CD4-positive, alpha-beta T cell treated with Interferon alpha-2 for 1 hour (primary cell): ENCODE measurements around the gene LCMT1.
A peak's percentile ranks its signal among the peaks of the same experiment; 100 is the strongest.
"Not testable (repeated sequence)": the region's sequence is repeated elsewhere in the genome, so short reads cannot be mapped to it uniquely, and the experiment has no call there.

ENCODE experiments used
- DNase-seq, 2 donors: peaks; one replicate each; pipeline ENCODE4 v3.0.0-alpha.2; 2020 to 2022

Gene LCMT1

DNA sequence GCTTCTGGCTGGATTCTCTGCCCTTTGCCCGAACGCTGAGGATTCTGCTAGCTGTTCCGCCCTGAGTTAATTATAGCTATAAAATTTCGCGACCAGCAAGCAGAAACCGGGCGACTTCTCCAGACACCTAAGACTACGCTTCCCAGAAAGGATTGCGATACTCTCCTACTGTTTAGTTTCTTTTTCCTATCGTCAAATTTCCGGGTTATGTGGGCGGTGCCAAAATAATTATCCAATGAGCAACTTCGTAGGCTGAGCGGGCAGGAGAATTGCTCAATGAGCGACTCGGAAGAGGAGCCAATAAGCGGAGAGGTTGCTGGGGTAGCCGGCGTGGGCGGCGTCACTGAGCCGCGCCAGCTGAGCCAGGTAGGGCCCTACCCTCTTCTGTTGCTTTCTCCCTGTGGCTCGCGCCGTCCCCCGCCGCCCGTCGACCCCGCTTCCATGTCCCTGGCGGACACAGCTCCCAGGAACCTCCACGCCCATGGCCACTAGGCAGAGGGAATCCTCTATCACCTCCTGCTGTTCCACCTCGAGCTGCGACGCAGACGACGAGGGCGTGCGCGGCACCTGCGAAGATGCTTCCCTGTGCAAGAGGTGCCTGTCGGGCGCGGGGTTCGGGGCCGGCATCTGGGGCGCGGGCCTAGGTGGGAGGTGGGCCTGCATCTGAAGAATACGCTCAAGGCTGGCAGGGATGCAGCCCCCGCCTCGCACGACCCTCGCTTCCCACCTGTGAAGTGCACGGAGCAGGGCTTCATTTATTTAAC lies at the start of gene LCMT1:
TSS of gene LCMT1 (plus strand) at position 340 of the 764 bp plus-strand sequence. CDS start at position 482, 142 bp downstream.
- DNase-seq, result peak; percentile 95 to 98

DNA sequence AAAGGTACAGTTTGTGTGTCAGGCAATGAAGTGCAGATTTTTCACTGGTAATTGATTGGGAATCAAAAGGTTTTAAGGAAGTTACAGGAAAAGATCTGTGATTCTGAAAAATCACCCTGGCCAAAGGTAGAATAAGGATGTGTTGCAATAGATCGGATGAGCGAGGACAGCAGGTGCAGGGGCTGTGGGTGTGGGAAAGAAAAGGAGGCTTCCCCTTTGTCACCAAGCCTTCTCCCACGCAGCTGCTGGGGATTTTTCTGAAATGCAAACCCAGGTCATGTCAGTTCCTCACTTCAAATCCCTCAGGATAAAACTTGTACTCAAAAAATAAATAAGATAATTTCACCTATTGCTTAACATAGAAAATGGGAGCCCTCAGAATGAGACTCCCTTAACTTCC lies 48.4 kb upstream of the LCMT1 start:
- no peak for DNase-seq

DNA sequence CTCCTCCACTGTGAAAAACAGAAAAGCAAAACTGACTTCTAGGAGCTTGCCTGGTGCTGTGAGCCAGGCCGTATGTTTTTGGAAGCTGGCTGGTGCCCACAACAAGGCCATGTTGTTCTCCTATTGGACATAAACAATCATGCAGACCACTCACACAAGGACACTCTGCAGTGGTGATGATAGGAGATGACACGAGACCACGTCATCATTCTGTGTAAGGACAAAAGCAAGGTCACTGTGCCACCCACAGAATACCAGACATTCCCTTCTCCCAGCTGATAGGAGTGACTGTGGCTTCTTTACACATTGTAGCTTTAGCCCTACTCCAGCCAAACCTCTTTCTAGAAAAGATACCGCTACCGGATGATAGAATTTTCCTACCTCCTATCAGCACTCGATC lies 47.7 kb upstream of the LCMT1 start:
- DNase-seq, result no peak

DNA sequence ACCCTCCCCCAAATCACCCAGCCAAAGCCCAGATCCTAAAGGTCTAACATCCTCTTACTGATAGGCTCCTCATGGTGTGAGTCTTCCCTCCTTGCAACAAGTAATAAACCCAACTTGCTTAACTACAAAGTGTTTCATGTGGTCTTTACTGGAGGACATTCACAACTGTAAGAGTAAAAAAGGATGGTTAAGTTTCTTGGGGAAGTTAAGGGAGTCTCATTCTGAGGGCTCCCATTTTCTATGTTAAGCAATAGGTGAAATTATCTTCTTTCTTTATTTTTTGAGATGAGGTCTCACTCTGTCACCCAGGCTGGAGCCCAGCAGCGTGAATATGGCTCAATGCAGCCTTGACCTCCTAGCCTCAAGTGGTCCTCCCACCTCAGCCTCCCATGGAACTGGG lies 47.3 kb upstream of the LCMT1 start:
- DNase-seq, result not testable (repeated sequence)

DNA sequence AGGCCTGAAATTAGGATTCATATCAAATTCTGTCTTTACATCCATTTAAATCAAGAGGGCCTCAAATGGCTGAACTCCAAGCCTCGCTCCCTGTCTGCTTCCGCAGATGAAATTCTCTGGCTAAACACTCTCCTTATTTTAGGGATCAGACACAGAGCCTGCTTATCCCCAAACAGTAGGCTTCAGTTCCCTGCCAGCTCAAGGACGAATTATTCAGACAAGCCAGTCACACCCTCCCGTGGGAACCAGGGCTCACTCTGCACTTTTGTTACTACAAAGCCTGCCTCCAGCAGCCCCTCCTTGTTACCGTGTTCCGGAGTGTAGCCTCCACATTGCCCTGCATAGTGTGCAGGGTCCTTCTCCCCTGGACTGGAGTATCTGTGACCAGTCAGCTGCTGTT lies 46.6 kb upstream of the LCMT1 start:
- no peak for DNase-seq

DNA sequence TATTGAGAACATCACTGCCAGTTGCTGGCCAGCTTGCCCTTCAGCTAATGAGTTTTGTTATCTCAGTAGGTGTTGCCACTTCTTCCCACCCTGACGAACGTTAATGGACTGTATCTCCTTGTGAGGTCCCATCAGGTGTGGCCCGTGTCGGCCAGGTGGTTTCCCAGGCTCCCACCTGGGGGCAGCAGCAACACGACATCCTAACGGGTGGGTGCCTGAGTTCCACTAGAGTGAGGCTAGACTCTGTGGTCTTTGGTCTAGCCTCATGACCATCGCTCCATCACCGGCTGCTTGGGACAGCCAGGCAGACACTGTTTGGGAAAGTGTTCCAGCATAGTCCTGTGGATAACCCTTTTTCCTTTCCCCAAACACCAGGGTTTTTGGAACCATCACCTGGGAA lies 45.6 kb upstream of the LCMT1 start:
- peak in 1 of 2 donors; percentile 12 for DNase-seq

DNA sequence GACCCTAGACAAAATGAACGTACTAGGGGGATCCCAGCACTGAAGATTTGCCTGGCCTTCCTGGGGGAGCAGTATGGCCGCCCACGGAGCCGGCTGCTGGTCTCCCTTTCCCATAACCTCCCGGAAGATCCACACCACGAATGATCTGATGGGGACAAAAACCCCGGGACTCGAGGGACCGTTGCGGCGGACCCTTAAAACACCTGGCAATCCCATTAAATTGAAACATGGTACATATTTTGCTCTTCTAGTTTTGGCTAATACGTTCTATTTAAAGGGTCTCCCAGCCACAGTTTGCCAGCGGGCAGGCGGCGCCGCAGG lies 45.2 kb upstream of the LCMT1 start:
- DNase-seq, result no peak

DNA sequence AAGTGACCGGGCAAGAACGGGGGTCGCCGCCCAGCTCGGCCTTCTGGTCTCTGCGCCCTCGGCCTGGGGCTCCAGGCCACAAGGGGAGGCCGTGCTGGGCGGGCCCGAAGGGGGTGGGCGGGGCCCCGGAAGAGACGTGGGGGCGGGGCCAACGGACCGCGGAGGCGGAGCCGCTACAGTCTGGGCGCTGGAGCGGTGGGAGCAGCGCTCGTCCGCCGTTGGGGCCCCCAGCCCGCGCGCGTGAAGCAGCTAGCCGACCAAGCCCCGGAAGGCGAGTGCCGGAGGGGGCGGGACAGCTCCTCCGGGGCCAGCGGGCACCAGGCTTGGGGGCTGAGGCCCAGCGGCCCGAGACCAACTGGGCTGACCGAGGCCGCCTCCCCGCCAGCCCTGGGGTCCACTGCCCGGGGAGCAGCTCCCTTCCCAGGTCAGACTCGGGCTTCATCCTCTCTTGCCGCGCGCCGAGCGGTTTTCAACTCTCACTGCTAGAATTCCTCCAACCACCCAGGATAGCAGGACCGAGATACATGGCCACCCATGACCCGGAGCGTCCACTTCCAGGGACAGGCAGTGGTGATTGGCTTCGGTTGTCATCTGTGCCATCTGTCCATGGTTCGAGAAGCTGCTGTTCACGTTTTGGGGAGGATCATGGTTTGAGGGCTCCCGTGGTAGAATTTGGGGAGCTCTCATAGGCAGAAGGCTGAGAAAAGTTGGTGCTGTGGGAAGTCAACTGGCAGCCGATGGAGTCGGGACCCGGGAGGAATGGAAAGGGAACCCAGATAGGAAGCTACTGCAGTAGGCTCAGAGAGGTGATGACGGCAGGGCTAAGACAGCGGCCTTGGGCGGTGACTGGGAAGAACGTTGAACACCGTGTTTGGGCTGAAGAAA lies 44.6 kb upstream of the LCMT1 start:
- DNase-seq, result peak; percentile 84 to 91

DNA sequence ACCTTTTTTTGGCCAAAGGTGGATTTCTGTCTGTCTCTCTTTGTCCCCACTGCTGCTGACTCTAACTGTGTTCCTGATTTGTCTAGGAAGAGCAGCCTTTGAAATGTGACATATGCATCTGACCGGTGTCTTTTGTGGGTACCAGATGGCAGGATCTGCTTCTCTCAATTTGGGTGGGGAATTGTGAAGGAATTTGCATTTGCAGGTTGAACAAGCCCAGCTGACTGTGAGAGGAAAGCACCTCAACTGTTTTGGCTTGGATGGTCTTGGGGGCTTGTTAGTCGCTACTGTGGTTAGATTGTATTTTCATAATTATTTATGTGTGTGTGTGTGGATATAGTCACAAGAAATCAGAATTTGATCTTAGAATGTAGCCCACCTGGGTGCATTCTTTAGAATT lies 37.7 kb upstream of the LCMT1 start:
- no peak for DNase-seq

DNA sequence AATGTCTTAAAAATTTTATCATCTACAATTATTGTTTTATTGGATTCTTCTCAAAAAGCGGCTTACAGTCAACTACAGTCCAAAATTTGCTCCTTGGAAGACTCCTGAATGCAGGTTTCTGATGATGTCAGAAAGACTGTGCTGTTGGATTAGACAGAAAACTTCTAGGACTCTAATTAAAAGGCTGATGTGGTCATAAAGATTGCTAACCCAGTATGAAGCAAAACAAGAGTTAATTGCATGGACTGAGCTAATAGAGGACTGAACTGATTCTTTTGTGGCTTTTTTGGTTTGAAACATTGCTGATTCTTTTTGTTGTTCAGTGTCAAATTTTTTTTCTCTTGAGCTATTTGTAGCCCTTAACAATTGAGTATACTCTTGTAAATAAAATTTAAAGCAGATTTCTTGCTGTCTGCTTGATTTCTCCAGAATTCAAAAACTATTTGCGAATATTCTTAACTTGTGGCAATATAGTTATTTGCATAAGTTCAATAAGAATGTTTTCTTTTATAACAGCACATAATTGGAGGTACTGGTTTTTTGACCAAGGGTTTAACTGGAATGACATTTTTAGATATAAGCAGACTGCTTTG lies 33.1 kb upstream of the LCMT1 start:
- no peak for DNase-seq

DNA sequence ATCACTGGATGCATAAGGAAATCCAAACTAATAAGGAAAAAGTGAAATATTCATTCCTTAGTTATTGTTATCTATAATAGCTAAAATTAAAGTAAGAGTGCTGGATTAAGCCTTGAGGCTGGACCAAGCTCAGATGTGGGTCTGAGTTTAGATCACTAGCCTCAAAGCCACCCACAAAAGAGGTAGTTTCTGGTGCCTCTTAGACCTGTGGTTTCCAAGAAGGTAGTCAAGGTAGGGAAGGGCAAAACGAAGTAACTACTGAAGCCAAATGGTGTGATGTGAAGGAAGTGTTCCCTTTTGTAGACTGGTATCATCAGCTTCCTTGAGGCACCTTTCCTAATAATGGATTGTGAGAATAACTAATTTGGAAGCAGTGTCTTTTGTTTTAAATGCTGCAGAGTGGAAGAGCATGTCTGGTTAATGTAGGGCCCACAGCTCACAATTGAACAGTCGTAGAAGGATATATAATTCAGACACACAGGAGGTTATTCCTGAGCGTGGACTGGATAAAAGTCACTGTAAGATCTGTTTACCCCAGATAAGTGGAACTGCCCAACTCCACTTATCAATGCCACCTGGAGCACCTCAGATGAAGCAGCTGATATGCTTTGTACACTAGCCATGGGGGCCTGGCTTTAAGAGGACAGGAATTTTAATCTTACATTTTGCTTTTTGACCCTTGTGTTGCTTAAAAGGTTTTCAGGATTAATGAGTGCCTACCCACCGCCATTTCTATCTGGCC lies 31.7 kb upstream of the LCMT1 start:
- no peak for DNase-seq

DNA sequence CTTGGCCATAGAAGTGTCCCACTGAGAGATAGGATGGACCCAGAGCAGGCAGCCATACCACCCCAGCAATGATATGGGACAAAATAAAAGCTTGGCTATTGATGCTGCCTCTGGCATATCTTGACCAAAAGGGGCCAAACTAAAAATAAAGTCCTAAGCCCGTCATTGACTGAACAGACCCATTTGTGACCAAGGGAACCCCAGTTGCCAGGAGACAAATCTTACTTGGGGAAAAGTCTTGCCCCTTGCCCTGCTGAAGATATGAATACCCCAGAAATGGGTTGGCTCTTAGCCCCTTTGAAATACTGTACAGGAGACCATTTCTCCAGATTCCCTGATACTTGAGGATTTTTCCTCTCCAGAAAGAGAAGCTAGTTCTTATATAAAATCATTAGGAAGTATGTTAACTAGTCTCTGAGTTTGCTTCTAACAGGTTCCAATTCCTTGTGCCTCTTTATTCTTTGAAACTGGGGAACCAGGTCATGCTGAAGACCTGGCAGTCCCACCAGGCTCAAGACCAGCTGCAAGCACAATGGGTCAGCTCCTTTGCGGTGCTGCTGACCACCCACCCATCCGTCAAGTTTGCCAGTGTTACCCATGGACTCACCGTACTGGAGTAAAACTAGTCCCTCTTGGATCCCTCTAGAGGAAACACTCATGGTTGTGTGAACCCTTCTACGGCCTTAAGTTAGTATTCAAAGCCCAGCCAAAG lies 31.0 kb upstream of the LCMT1 start:
- no peak for DNase-seq

DNA sequence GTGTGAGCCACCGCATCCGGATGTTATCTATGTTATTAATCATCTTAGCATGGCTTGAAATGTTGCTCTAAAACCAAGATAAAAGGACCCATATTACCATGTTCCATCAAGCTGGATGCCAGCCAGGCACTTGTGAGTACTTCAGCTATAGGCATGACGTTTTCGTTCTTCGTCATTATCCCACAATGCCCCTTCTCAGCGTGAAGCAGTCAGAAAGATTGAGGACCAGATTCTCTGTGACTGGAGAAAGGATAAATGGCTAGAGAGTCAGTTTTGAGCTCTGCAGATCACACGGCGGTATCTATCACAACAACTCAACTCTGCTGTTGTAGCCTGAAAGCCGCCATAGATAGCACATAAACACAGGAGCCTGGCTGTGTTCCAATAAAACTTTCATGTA lies 29.8 kb upstream of the LCMT1 start:
- no peak for DNase-seq

DNA sequence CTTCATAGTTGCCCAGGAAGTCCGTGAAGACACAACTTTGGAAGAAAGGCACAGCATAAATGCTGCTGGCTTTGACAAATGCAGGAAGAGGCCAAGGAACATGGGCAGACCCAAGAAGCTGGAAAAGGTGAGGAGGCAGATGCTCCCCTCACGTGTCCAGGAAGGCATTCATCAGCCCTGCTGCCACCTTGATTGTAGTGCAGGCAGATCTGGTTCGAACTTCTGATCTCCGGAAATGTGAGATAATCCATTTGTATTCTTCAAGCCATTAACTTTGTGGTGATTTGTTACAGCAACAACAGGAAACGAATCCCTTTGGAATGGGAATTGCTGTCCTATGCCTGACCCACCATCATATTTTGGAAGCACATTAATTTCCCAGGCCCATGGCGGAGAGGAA lies 28.5 kb upstream of the LCMT1 start:
- no peak for DNase-seq

DNA sequence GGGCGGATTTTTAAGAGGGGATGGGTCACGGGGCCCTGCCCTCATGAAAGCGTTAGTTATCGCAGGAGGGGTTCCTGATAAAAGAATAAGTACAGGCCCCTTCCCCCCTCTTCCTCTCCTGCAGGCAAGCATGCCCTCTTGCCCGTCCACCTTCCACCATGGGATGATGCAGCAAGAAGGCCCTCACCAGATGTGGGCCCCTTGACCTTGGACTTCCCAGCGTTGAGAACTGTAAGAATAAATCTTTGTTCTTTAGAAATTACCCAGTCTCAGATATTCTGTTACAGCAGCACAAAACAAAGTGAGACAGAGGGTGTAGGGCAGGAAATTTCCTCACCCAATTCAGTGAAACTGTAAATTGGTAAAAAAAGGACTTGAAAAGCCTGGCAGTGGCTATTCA lies 27.8 kb upstream of the LCMT1 start:
- DNase-seq, result no peak

DNA sequence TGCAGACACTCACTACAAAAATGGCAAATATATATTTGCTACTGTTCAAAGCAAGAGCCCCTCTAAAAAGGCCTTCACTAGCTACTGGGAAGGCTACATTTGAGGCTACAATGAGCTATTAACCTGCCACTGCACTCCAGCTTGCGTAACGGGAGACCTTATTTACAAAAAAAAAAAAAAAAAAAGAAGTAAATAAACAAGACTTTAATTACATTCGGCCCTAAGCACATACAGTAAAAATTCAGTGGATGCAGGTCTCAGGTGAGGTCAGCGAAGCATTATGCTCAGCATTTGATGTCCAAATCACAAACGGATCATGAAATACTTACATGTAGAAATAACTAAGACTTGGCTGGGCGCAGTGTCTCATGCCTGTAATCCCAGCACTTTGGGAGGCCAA lies 26.7 kb upstream of the LCMT1 start:
- no peak for DNase-seq

DNA sequence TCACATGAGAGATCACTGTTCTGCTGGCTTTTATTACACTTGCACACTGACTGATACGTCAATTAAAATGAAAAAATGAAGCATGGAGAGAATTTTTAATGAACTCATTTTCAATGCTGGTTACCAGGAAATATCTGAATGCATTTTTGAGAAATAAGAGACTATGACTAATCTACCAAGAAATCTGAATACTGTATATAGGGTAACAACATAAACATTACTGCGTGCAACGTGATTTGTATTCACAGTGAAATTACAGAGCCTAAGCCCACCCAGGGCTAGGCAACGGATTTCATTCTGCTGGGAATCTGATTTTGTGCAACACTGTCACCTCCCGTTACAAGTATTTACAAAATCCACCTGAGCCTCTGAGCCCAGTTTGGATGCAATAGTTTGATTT lies 23.8 kb upstream of the LCMT1 start:
- DNase-seq, result no peak

DNA sequence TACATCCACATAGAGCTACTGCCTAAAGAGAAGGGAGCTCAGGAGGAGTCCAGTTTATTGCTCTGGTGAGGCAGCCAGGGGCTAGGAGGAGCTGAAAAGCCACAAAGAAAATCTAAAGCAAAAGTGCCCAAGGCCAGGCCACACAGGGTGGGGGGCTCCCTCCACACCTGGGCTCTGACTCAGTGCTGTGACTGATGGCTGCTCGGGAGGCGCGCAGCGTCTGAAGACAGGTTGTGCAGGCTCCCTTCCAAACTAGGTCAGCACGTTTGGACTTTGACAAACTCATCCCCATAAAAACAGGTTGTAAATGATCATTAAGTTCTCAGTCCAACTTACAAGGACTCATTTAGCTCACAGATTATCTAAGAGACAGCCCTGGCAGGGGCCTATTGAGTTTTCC lies 22.2 kb upstream of the LCMT1 start:
- DNase-seq, result no peak

DNA sequence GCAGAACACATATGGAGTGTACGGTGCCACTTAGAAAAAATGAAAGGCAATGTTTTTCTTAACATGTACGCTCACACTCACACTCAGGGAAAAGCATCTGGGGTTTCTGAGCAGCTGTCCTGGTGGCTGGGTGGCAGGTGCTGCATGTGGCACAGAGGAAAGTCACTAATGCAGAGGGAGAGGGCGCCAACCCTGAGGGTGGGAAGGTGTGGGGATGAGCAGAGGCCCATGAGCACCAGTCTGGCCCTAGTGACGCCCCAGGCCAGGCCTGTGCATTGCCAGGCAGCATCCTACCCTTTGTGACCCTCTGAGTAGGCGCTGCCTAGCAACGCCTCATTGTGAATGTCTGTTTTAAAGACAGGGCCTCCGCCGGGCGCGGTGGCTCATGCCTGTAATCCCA lies 19.1 kb upstream of the LCMT1 start:
- DNase-seq, result no peak

DNA sequence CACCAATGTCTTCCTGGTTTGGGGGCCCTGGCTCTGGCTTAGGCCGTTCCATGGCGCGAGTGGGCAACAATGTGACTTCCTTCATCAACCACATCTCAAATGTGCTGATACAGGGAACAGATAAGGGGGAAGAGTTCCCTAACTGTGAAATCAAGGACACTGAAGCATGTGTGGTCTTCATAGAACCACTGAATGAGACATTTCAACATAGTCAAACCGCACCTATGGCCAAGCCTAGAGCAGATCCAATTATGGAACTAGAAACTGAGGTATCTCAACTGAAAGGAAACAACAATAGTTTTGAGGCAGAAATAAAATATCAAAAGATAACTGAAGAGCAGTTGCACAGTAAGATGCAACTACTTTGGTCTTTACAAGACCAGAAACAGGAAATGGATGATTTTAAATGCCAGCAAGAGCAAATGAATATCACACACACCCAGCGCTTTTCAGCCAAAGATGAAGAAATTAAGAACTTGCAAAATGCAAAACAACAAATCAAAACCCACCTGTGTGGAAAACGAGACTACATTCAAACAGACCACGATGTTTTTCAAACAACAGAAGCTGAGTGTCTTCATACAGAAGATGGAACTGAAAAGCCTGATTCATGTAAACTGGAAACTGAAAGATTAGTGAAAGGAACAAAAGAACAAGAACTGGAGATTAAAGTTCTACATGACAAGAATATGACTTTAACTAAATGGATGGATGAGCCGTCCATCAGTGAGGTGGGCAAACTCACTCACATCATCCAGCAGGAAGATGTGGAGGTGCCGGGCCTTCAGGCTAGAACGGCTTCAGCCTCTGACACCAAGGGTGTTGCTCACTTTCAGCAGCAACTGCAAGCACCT lies 18.1 kb upstream of the LCMT1 start:
- peak in 1 of 2 donors; percentile 13 for DNase-seq

DNA sequence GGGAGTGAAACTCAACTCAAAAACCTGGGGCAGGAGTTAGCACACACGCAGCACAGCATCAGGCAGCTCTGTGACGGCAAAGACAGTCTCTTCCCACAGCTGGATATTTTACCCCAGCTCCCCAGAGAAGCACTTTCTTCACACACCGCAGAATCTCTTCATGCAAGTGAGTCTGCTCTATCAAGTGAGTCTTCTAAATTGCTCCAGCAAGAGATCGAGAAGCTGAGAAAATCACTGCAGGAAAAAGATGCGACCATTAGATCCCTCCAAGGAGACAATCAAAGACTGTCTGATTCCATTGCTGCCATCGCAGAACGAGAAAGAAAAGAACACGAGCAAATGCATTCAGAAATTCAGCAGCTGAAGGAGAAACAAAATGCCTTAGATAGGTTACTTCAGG lies 16.9 kb upstream of the LCMT1 start:
- no peak for DNase-seq

DNA sequence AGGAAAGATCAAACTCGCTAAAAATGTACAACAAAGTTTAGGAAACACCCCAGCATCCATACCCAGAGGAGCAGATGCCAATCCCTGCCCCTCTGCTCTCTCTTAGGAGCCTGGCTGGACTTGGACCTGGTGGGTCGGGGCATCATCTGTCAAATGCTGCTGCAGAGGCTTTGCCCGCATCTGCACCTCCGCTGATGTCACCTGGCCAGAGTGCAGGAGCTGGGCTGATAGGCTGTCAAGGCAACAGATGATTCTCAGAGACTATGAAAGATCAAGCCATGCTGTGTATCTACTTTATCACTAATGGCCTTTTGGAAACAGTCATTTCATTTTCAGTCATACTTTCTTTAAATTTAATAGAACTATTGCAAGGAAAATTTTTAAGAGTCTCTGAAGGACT lies 15.9 kb upstream of the LCMT1 start:
- no peak for DNase-seq
